Measurements from ENCODE around the gene PCNT. TPM values are rescaled to one million over a fixed set of nuclear protein-coding genes. Genes with fewer than 3 reads are reported as not detected.

PCNT gene
- total and polyA plus RNA-seq, 7 donors: 99.4 to 642 (median 248) TPM

GRCh38 chr21:46471514-46471913 lies 147.6 kb downstream of the PCNT start:
- no peak for TF ChIP-seq CTCF (IDR thresholded peaks at IDR 0.05)
- ATAC-seq (no peak), DNase-seq (no peak)
- no peaks in the 10 kb centered on the region for H3K4me1 ChIP-seq
- H3K27ac ChIP-seq: no peak overlapping the region
- no peak overlapping the region for H3K4me3 ChIP-seq
- no peaks in the 10 kb centered on the region for H3K9me3 ChIP-seq
- WGBS, 3 donors: 80 to 94% (median 86%) methylated on average over 1 of the region's 1 CpG
- peaks cover under 1 to 22% of the 10 kb centered on the region in 2 donors for H3K36me3 ChIP-seq (ENCODE audit: insufficient read depth in 1 of 2, low read depth in 1 of 2)
- intact Hi-C loops (cut with DNase I): no loop called here
- no peaks in the 10 kb centered on the region for H3K27me3 ChIP-seq (ENCODE audit: insufficient read depth in 3 of 3, low read length in 2 of 3)

DNA sequence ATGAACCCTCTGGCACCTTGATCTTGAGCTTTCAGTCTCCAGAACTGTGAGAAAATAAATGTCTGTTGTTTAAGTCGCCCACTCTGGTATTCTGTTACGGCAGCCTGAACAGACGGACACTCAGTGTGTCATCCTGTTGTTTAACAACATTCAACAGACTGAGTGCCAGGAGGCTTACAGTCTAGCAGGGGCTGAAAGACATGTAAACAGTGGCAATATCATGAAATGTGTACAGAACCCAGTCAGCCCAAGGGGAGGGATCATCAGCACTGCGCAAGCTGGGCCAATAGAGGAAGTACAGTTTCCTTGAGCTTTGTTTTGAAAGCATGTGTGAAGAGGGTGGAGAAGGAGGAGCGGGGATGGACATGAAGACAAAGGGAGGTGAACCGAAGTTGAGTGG lies 148.3 kb downstream of the PCNT start:
- Histone ChIP-seq H3K9me3 (no peaks in the 10 kb centered on the region), H3K27me3 (ENCODE audit: insufficient read depth in 3 of 3, low read length in 2 of 3) (no peaks in the 10 kb centered on the region), H3K36me3 (ENCODE audit: insufficient read depth in 1 of 2, low read depth in 1 of 2) (peaks cover 0 to 17% of the 10 kb centered on the region in 2 donors), H3K4me1 (no peaks in the 10 kb centered on the region), H3K4me3 (no peak overlapping the region), H3K27ac (no peak overlapping the region)
- DNase-seq (no peak), ATAC-seq (peak in 1 of 4 donors; percentile 18)
- intact Hi-C loops (cut with DNase I): no loop called here
- WGBS, 3 donors: 74 to 77% (median 75%) methylated on average over 6 of the region's 6 CpGs
- no peak for TF ChIP-seq CTCF (IDR thresholded peaks at IDR 0.05)

DNA sequence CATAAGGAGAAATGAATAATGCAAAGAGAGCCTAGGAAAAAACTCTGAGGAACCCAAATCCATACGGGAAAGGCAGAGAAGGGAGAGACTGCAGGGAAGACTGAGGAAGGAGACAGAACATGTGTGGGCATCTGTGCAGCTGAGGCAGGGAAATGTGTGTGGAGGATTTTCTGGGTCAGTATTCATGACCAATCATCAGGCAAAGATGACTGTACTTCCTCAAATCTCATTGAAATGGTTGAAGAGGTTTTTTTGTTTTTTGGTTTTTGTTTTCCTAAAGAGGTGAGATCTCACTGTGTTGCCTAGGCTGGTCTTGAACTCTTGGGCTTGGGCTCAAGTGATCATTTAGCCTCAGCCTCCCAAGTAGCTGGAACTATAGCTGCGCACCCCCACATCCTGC lies 150.4 kb downstream of the PCNT start:
- no peaks in the 10 kb centered on the region for H3K27me3 ChIP-seq (ENCODE audit: insufficient read depth in 3 of 3, low read length in 2 of 3)
- no peak overlapping the region for H3K4me3 ChIP-seq
- H3K9me3 ChIP-seq: no peaks in the 10 kb centered on the region
- H3K27ac ChIP-seq: no peak overlapping the region
- no peak for TF ChIP-seq CTCF (IDR thresholded peaks at IDR 0.05)
- intact Hi-C loops (cut with DNase I): no loop called here
- no peak for ATAC-seq
- H3K4me1 ChIP-seq: peaks cover 11% of the 10 kb centered on the region
- 84 to 95% (median 89%) methylated on average over 2 of the region's 2 CpGs for WGBS, 3 donors
- no peak for DNase-seq
- peaks cover 0 to 4% of the 10 kb centered on the region in 2 donors for H3K36me3 ChIP-seq (ENCODE audit: insufficient read depth in 1 of 2, low read depth in 1 of 2)

DNA sequence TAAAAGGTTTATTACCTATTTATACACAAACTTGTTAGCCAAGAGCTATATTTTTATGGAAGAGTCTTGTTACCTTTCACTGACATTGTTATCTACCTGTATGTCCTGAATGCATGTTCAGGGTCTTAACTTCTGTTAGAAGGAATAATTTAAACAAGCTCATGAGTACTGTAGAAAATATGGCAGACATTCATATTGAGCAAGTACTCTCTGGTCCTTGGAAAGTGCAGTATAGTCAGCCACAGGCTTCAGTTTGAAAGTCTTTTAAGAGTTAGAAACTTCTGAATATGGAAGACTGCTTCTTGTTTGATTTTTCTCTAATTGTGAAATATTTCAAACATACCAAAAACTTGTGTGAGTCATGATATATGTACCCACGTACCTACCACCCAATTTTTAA lies 151.3 kb downstream of the PCNT start:
- Histone ChIP-seq H3K36me3 (ENCODE audit: insufficient read depth in 1 of 2, low read depth in 1 of 2) (peaks cover 0 to 3% of the 10 kb centered on the region in 2 donors), H3K4me1 (peaks cover 11% of the 10 kb centered on the region), H3K27ac (no peak overlapping the region), H3K27me3 (ENCODE audit: insufficient read depth in 3 of 3, low read length in 2 of 3) (no peaks in the 10 kb centered on the region), H3K9me3 (no peaks in the 10 kb centered on the region), H3K4me3 (no peak overlapping the region)
- DNase-seq: no peak
- no peak for TF ChIP-seq CTCF (IDR thresholded peaks at IDR 0.05)
- intact Hi-C loops (cut with DNase I): no loop called here
- 90 to 93% (median 92%) methylated on average over 1 of the region's 1 CpG for WGBS, 3 donors
- no peak for ATAC-seq

DNA sequence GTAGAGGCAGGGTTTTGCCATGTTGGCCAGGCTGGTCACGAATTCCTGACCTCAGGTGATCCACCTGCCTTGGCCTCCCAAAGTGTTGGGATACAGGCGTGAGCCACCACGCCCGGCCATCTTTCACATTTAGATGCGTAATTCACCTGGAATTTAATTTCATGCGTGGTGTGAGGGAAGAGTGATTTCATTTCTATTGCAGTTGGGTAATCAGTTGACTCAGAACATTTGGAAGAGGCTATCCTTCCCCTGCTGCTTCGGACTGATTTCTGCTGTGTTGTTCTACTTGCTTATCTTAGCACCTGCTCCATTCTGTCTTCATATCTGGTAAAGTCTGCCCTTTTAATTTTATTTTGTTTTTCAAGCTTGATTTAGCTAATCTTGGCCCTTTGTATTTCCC lies 153.8 kb downstream of the PCNT start:
- TF ChIP-seq CTCF (IDR thresholded peaks at IDR 0.05): no peak
- WGBS, 3 donors: 78 to 91% (median 79%) methylated on average over 7 of the region's 7 CpGs
- intact Hi-C loops (cut with DNase I): no loop called here
- Histone ChIP-seq H3K4me1 (peaks cover 16% of the 10 kb centered on the region), H3K27ac (peak overlapping the region; percentile 47), H3K27me3 (ENCODE audit: insufficient read depth in 3 of 3, low read length in 2 of 3) (no peaks in the 10 kb centered on the region), H3K4me3 (no peak overlapping the region), H3K36me3 (ENCODE audit: insufficient read depth in 1 of 2, low read depth in 1 of 2) (peaks cover 0 to 10% of the 10 kb centered on the region in 2 donors), H3K9me3 (no peaks in the 10 kb centered on the region)
- ATAC-seq (peak; percentile 68 to 84 (median 78)), DNase-seq (no peak)

Measured in psoas muscle (tissue), 8 donors.